DMS 273 (cell line): Measurements from ENCODE around the gene VCPKMT.
"Not testable (repeated sequence)": the region's sequence is repeated elsewhere in the genome, so short reads cannot be mapped to it uniquely, and the experiment has no call there.

Experiments used
- DNase-seq: peaks from one replicate; lab custom pipeline; 2025; ENCODE audit not compliant: unreplicated experiment; lab: John Stamatoyannopoulos, UW

The VCPKMT gene

GRCh38 chr14:50093496-50093895, 22.9 kb downstream of the VCPKMT start:
- no peak for DNase-seq

- no peak for DNase-seq
These were observed 24.3 kb downstream of the VCPKMT start for GRCh38 chr14:50092006-50092555.

- DNase-seq: no peak
These were observed 25.0 kb downstream of the VCPKMT start for GRCh38 chr14:50091240-50091913.

- DNase-seq: no peak
These were observed 27.2 kb downstream of the VCPKMT start for GRCh38 chr14:50089208-50089607.

- no peak for DNase-seq
These were observed 27.6 kb downstream of the VCPKMT start for GRCh38 chr14:50088731-50089130.

- no peak for DNase-seq
These were observed 28.3 kb downstream of the VCPKMT start for GRCh38 chr14:50088117-50088515.

- DNase-seq: peak; percentile 47
These were observed 28.8 kb downstream of the VCPKMT start for GRCh38 chr14:50087341-50088116.

- DNase-seq: no peak
These were observed 30.1 kb downstream of the VCPKMT start for GRCh38 chr14:50086321-50086711.

- no peak for DNase-seq
These were observed 30.6 kb downstream of the VCPKMT start for GRCh38 chr14:50085570-50086320.

- no peak for DNase-seq
These were observed 31.7 kb downstream of the VCPKMT start for GRCh38 chr14:50084666-50085065.

GRCh38 chr14:50083467-50084337, 32.7 kb downstream of the VCPKMT start:
- DNase-seq: no peak

- DNase-seq: no peak
These were observed 33.4 kb downstream of the VCPKMT start for GRCh38 chr14:50082784-50083466.

- no peak for DNase-seq
These were observed 34.0 kb downstream of the VCPKMT start for GRCh38 chr14:50082308-50082742.

- DNase-seq: not testable (repeated sequence)
These were observed 37.3 kb downstream of the VCPKMT start for GRCh38 chr14:50079103-50079502.

GRCh38 chr14:50073663-50074062, 42.7 kb downstream of the VCPKMT start:
- not testable (repeated sequence) for DNase-seq

GRCh38 chr14:50072395-50072794, 44.0 kb downstream of the VCPKMT start:
- no peak for DNase-seq

GRCh38 chr14:50070840-50071548, 45.4 kb downstream of the VCPKMT start:
- no peak for DNase-seq

GRCh38 chr14:50070230-50070629, 46.1 kb downstream of the VCPKMT start:
- no peak for DNase-seq

- no peak for DNase-seq
These were observed 47.0 kb downstream of the VCPKMT start for GRCh38 chr14:50069325-50069724.
